ENCODE measurements around the gene WRAP53. TPM values are rescaled to one million over a fixed set of nuclear protein-coding genes. Genes with fewer than 3 reads are reported as not detected.

WRAP53 gene
- total and polyA plus RNA-seq, 2 experiments from 2014 or later: 7.8 to 12.0 TPM

DNA sequence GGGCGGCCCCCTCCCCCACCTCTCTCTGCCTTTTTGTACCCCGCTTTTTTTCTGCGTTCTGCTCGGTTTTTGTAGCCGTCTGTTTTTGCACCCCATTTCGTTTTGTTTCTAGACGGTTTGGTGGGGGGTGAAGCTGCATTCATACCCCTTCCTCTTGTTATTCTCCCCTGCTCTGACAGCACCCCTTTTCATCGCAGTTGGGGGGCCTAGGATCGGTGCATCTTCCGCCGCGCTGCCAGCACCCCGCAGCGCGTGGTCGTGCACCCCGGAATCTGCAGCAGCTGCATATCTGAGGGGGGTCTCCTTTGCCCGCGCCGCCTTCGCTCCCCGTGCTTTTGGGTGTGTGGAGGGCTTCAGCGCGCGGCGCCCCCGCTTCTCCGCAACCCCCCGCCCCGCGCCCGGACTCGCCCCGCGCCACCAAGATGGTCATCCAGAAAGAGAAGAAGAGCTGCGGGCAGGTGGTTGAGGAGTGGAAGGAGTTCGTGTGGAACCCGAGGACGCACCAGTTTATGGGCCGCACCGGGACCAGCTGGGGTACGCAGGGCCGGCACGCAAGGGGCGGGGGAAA, 37.1 kb upstream of the WRAP53 start:
- H3K36me3 ChIP-seq (replicated peaks; ENCODE audit: insufficient read depth, low read depth): no peaks in the 10 kb centered on the region
- no peak for DNase-seq (ENCODE audit: low spot score)
- peak; percentile 59 for TF ChIP-seq EZH2 (IDR thresholded peaks at IDR 0.05; ENCODE audit: borderline replicate concordance)
- no peak for TF ChIP-seq EZH2phosphoT487 (IDR thresholded peaks at IDR 0.05; ENCODE audit: low read depth, severe bottlenecking, unreplicated experiment)
- TF ChIP-seq, protein P1, sequence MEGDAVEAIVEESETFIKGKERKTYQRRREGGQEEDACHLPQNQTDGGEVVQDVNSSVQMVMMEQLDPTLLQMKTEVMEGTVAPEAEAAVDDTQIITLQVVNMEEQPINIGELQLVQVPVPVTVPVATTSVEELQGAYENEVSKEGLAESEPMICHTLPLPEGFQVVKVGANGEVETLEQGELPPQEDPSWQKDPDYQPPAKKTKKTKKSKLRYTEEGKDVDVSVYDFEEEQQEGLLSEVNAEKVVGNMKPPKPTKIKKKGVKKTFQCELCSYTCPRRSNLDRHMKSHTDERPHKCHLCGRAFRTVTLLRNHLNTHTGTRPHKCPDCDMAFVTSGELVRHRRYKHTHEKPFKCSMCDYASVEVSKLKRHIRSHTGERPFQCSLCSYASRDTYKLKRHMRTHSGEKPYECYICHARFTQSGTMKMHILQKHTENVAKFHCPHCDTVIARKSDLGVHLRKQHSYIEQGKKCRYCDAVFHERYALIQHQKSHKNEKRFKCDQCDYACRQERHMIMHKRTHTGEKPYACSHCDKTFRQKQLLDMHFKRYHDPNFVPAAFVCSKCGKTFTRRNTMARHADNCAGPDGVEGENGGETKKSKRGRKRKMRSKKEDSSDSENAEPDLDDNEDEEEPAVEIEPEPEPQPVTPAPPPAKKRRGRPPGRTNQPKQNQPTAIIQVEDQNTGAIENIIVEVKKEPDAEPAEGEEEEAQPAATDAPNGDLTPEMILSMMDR (IDR thresholded peaks at IDR 0.05; ENCODE audit: poor library complexity): no peak
- H3K4me2 ChIP-seq: peak overlapping the region; percentile 99
- WGBS (ENCODE audit: low lambda C conversion rate, missing lambda C conversion rate): 1% methylated on average over 36 of the region's 45 CpGs
- peaks cover 33% of the 10 kb centered on the region for H3K27me3 ChIP-seq
- H3K9me2 ChIP-seq (replicated peaks; ENCODE audit: insufficient read depth): no peaks in the 10 kb centered on the region
- no peaks in the 10 kb centered on the region for H3K9me3 ChIP-seq (ENCODE audit: low read depth)
- no peaks in the 10 kb centered on the region for H4K20me1 ChIP-seq (ENCODE audit: insufficient read depth, poor library complexity, severe bottlenecking)
- H3K79me2 ChIP-seq: no peaks in the 10 kb centered on the region
- no peak overlapping the region for H3K27ac ChIP-seq
- H3K4me3 ChIP-seq: peak overlapping the region; percentile 47
- peaks cover 5% of the 10 kb centered on the region for H3K4me1 ChIP-seq (ENCODE audit: insufficient read depth)
- peak overlapping the region; percentile 55 for H2AFZ ChIP-seq

DNA sequence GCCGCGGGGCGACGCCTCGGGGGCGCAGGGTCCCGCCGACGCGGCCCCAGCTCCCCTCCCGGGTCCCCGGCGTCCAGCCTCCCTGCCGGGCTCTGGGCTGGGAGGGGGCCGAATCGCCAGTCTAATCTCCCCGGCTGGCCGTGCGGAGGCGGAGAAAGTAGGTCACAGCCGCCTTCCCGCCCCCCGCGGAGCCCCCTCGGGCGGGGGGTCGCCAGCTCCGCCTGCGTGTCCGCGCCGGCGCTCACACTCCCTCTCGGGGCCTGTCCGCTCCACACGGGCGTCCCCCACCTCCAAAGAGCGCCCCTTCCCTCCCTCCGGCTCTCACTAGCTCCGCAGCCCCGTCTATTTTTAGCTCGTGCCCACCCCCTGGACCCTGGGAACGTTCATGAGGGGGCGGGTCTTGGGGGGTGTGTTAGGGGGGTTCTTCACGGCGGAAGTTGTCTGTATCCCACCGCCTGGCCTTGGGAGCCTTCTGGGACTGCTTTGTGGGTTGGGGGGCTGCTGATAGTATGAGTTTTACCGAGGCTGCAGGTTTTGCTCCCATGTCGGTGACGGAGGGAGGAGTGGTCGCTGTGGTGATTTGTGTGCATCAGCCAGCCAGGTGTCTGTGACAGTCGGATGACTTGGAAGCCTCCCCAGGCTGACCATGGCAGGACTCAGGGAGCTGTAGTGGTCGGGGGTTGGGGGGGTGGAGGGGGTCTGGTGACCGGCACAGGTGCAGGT, 36.5 kb upstream of the WRAP53 start:
- DNase-seq (ENCODE audit: low spot score): peak; percentile 55
- TF ChIP-seq EZH2 (IDR thresholded peaks at IDR 0.05; ENCODE audit: borderline replicate concordance) (no peak), EZH2phosphoT487 (IDR thresholded peaks at IDR 0.05; ENCODE audit: low read depth, severe bottlenecking, unreplicated experiment) (no peak)
- TF ChIP-seq, protein P1 (IDR thresholded peaks at IDR 0.05; ENCODE audit: poor library complexity): no peak
- Histone ChIP-seq H3K4me3 (peak overlapping the region; percentile 47), H3K27ac (no peak overlapping the region), H3K4me1 (ENCODE audit: insufficient read depth) (peaks cover 5% of the 10 kb centered on the region), H3K27me3 (peaks cover 33% of the 10 kb centered on the region), H3K4me2 (peak overlapping the region; percentile 99), H4K20me1 (ENCODE audit: insufficient read depth, poor library complexity, severe bottlenecking) (no peaks in the 10 kb centered on the region), H3K36me3 (replicated peaks; ENCODE audit: insufficient read depth, low read depth) (no peaks in the 10 kb centered on the region), H2AFZ (peak overlapping the region; percentile 55), H3K79me2 (no peaks in the 10 kb centered on the region), H3K9me2 (replicated peaks; ENCODE audit: insufficient read depth) (no peaks in the 10 kb centered on the region), H3K9me3 (ENCODE audit: low read depth) (no peaks in the 10 kb centered on the region)
- WGBS (ENCODE audit: low lambda C conversion rate, missing lambda C conversion rate): 8% methylated on average over 18 of the region's 54 CpGs

DNA sequence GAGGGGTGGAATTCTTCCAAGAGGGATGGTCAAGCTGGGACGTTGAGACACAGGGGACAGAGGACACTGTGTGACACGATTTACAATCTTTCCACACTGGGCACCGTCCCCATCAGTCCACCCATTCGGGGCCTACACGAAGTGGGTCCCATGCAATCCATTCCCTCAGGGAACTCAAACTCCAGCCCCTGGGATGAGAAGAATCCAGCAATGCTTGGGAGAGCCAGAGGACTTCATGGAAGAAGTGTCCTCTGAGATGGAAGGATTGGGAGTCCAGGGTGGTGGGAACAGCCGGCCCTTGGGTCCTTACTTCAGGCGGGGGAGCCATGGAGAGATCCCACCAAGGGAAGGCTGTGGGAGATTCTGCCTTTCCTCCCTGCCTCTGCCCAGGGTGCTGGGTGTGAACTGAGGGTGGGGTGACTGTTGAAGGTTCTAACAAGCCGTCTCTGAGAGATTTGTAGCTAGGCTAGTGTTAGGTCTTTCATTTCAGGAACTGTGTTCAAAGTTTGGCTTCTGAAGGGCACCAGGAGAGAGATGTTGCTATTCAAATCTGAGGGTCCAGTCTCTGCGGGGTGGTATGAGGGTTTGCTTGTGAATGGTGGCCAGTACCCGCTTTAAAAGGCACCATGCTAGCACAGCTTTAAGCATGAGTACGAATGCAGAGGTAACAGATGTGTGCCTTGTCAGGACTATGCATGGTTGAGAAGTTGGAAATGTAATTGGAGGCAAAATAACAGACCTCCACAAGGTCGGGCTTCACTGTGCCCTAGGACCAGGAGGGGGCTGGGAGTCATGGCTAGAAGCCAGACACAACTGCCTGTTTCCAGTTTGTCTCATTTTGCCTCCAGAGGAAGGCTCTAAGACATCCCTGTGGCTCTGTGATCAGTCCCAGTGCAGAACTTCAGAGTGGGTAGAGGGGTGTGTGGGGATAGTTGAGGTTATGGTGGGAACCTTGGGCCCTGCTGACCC, 35.6 kb upstream of the WRAP53 start:
- H3K9me2 ChIP-seq (replicated peaks; ENCODE audit: insufficient read depth): no peaks in the 10 kb centered on the region
- 80% methylated on average over 12 of the region's 12 CpGs for WGBS (ENCODE audit: low lambda C conversion rate, missing lambda C conversion rate)
- no peaks in the 10 kb centered on the region for H3K9me3 ChIP-seq (ENCODE audit: low read depth)
- no peak overlapping the region for H2AFZ ChIP-seq
- H3K36me3 ChIP-seq (replicated peaks; ENCODE audit: insufficient read depth, low read depth): no peaks in the 10 kb centered on the region
- H3K4me3 ChIP-seq: no peak overlapping the region
- no peaks in the 10 kb centered on the region for H4K20me1 ChIP-seq (ENCODE audit: insufficient read depth, poor library complexity, severe bottlenecking)
- peak overlapping the region; percentile 99 for H3K4me2 ChIP-seq
- no peak overlapping the region for H3K27ac ChIP-seq
- H3K4me1 ChIP-seq (ENCODE audit: insufficient read depth): peaks cover 5% of the 10 kb centered on the region
- H3K79me2 ChIP-seq: no peaks in the 10 kb centered on the region
- no peak for DNase-seq (ENCODE audit: low spot score)
- TF ChIP-seq EZH2phosphoT487 (IDR thresholded peaks at IDR 0.05; ENCODE audit: low read depth, severe bottlenecking, unreplicated experiment) (no peak), EZH2 (IDR thresholded peaks at IDR 0.05; ENCODE audit: borderline replicate concordance) (no peak)
- TF ChIP-seq, protein P1 (IDR thresholded peaks at IDR 0.05; ENCODE audit: poor library complexity): no peak
- peaks cover 33% of the 10 kb centered on the region for H3K27me3 ChIP-seq

Data from hepatocyte (in vitro differentiated cells).